ENCODE data around the gene C15orf39. TPM values are rescaled to one million over a fixed set of nuclear protein-coding genes. Genes with fewer than 3 reads are reported as not detected.

C15orf39 gene
- total RNA-seq, 4 donors from 2014 or later: 7.5 to 21.3 (median 9.5) TPM

- no peak for TF ChIP-seq CTCF (IDR thresholded peaks at IDR 0.05; ENCODE audit: low read depth)
Observed at GRCh38 chr15:75158402-75158801, 43.3 kb upstream of the C15orf39 start.

- no peak for TF ChIP-seq CTCF (IDR thresholded peaks at IDR 0.05; ENCODE audit: low read depth)
Observed at GRCh38 chr15:75159244-75159643, 42.4 kb upstream of the C15orf39 start.

- no peak for TF ChIP-seq CTCF (IDR thresholded peaks at IDR 0.05; ENCODE audit: low read depth)
Observed at GRCh38 chr15:75161106-75161916, 40.4 kb upstream of the C15orf39 start.

- TF ChIP-seq CTCF (IDR thresholded peaks at IDR 0.05; ENCODE audit: low read depth): no peak
Observed at GRCh38 chr15:75161917-75162414, 39.7 kb upstream of the C15orf39 start.

GRCh38 chr15:75163150-75163564 is 38.5 kb upstream of the C15orf39 start:
- TF ChIP-seq CTCF (IDR thresholded peaks at IDR 0.05; ENCODE audit: low read depth): no peak

- TF ChIP-seq CTCF (IDR thresholded peaks at IDR 0.05; ENCODE audit: low read depth): no peak
Observed at GRCh38 chr15:75164625-75165350, 36.9 kb upstream of the C15orf39 start.

Measured in subcutaneous adipose tissue (tissue), 4 donors.